WTC11 (cell line): ENCODE data around the gene GGA1. TPM values are rescaled to one million over a fixed set of nuclear protein-coding genes. Genes with fewer than 3 reads are reported as not detected.

ENCODE experiments used
- ATAC-seq: fragments of 200-7000 bp; cut with Tn5 transposase; 2 replicates; pipeline ENCODE4 v1.10.0; 2021; ENCODE audit warnings: mild to moderate bottlenecking, moderate library complexity
- CTCF ChIA-PET: fragments of 300-600 bp; sonication (Branson Sonifier 250); formaldehyde crosslinking; loops from one replicate; lab custom pipeline; 2021; ENCODE audit warnings: antibody characterized with exemption; lab: Charles Lee
- POLR2A ChIA-PET: fragments of 350-600 bp; sonication (Branson Sonifier 250); formaldehyde crosslinking; loops from one replicate; lab custom pipeline; 2021; ENCODE audit warnings: antibody characterized with exemption; lab: Charles Lee
- DNase-seq: peaks from one replicate; pipeline ENCODE4 v3.0.0; 2021; ENCODE audit warnings: low spot score
- H3K27ac Mint-ChIP-seq: 2 replicates; pipeline ENCODE4 v1.8.0; 2021; ENCODE audit warnings: mixed read lengths
- H3K27me3 Mint-ChIP-seq: 2 replicates; pipeline ENCODE4 v1.8.0; 2021; ENCODE audit warnings: low read depth, mild to moderate bottlenecking, moderate library complexity, mixed read lengths
- H3K36me3 Mint-ChIP-seq: 2 replicates; pipeline ENCODE4 v1.8.0; 2021; ENCODE audit warnings: mixed read lengths
- H3K4me1 Mint-ChIP-seq: 2 replicates; pipeline ENCODE4 v1.8.0; 2022; ENCODE audit warnings: mixed read lengths
- H3K4me3 Mint-ChIP-seq: 2 replicates; pipeline ENCODE4 v1.8.0; 2021; ENCODE audit warnings: mild to moderate bottlenecking, moderate library complexity, mixed read lengths
- H3K9me3 Mint-ChIP-seq: 2 replicates; pipeline ENCODE4 v1.8.0; 2021; ENCODE audit warnings: mixed read lengths
- ELF4 ChIP-seq: sonication (generic); formaldehyde crosslinking; IDR thresholded peaks from 2 replicates; pipeline ENCODE4 v1.8.1; 2022; ENCODE audit warnings: low read depth, mild to moderate bottlenecking, moderate library complexity, missing genetic modification reagents
- FOXK1 ChIP-seq: sonication (generic); formaldehyde crosslinking; IDR thresholded peaks from 2 replicates; pipeline ENCODE4 v1.8.0; 2022; ENCODE audit warnings: mild to moderate bottlenecking, moderate library complexity, missing genetic modification reagents
- FOXP1 ChIP-seq: sonication (generic); formaldehyde crosslinking; IDR thresholded peaks from 2 replicates; pipeline ENCODE4 v1.8.0; 2022; ENCODE audit warnings: missing genetic modification reagents, mild to moderate bottlenecking, moderate library complexity, borderline replicate concordance
- JAZF1 ChIP-seq: fragments of 250-450 bp; sonication (Bioruptor Pico); IDR thresholded peaks from 2 replicates; pipeline ENCODE4 v1.9.0; 2021; ENCODE audit warnings: moderate library complexity, mild to moderate bottlenecking, inconsistent platforms
- KAT7 ChIP-seq: sonication (generic); formaldehyde crosslinking; IDR thresholded peaks from 2 replicates; pipeline ENCODE4 v1.8.1; 2023; ENCODE audit warnings: missing genetic modification reagents, mild to moderate bottlenecking, borderline replicate concordance
- MYBL2 ChIP-seq: sonication (generic); formaldehyde crosslinking; IDR thresholded peaks from 2 replicates; pipeline ENCODE4 v1.8.1; 2023; ENCODE audit warnings: mild to moderate bottlenecking, moderate library complexity, missing genetic modification reagents
- RORB ChIP-seq: fragments of 250-450 bp; sonication (Bioruptor Pico); IDR thresholded peaks from 2 replicates; pipeline ENCODE4 v1.9.0; 2021; ENCODE audit warnings: mild to moderate bottlenecking
- SMAD4 ChIP-seq: sonication (generic); formaldehyde crosslinking; IDR thresholded peaks from 2 replicates; pipeline ENCODE4 v1.8.0; 2022; ENCODE audit warnings: mild to moderate bottlenecking, missing genetic modification reagents
- TCF7 ChIP-seq: sonication (generic); formaldehyde crosslinking; IDR thresholded peaks from 2 replicates; pipeline ENCODE4 v1.8.0; 2022; ENCODE audit warnings: mild to moderate bottlenecking, low read depth, missing genetic modification reagents, moderate library complexity
- ZBTB21 ChIP-seq: sonication (generic); formaldehyde crosslinking; IDR thresholded peaks from 2 replicates; pipeline ENCODE4 v1.8.1; 2023; ENCODE audit warnings: mild to moderate bottlenecking, missing genetic modification reagents, borderline replicate concordance
- ZNF121 ChIP-seq: sonication (generic); formaldehyde crosslinking; IDR thresholded peaks from 2 replicates; pipeline ENCODE4 v1.8.0; 2023; ENCODE audit warnings: missing genetic modification reagents
- ZNF138 ChIP-seq: sonication (generic); formaldehyde crosslinking; conservative IDR thresholded peaks from 2 replicates; pipeline ENCODE4 v1.8.1; 2022; ENCODE audit warnings: mild to moderate bottlenecking, moderate library complexity, missing genetic modification reagents
- ZNF232 ChIP-seq: sonication (generic); formaldehyde crosslinking; IDR thresholded peaks from 2 replicates; pipeline ENCODE4 v1.8.0; 2022; ENCODE audit warnings: mild to moderate bottlenecking, missing genetic modification reagents
- total RNA-seq: library from RNA; stranded (reverse); gene quantifications from 3 replicates; pipeline ENCODE4 v1.2.3, GENCODE V29; 2021
- TF ChIP-seq, protein P1 (sequence below): sonication (generic); formaldehyde crosslinking; IDR thresholded peaks from 2 replicates; pipeline ENCODE4 v1.8.1; 2022; ENCODE audit warnings: missing genetic modification reagents, borderline replicate concordance
- TF ChIP-seq, protein P2 (sequence below): sonication (generic); formaldehyde crosslinking; IDR thresholded peaks from 2 replicates; pipeline ENCODE4 v1.8.1; 2022; ENCODE audit warnings: mild to moderate bottlenecking, moderate library complexity, missing genetic modification reagents
- TF ChIP-seq, protein P3 (sequence below): fragments of 250-450 bp; sonication (Bioruptor Pico); IDR thresholded peaks from 2 replicates; pipeline ENCODE4 v1.9.0; 2021; ENCODE audit warnings: mild to moderate bottlenecking
- TF ChIP-seq, protein P4 (sequence below): fragments of 250-450 bp; sonication (Bioruptor Pico); IDR thresholded peaks from 2 replicates; pipeline ENCODE4 v1.9.0; 2021; ENCODE audit warnings: moderate library complexity, mild to moderate bottlenecking, inconsistent platforms, borderline replicate concordance
- TF ChIP-seq, protein P5 (sequence below): sonication (generic); formaldehyde crosslinking; IDR thresholded peaks from 2 replicates; pipeline ENCODE4 v1.8.0; 2022; ENCODE audit warnings: mild to moderate bottlenecking, missing genetic modification reagents
- TF ChIP-seq, protein P6 (sequence below): sonication (generic); formaldehyde crosslinking; IDR thresholded peaks from 2 replicates; pipeline ENCODE4 v1.8.0; 2022; ENCODE audit warnings: missing genetic modification reagents

Gene GGA1
- total RNA-seq, 1 experiment from 2014 or later = 66.3 TPM

DNA sequence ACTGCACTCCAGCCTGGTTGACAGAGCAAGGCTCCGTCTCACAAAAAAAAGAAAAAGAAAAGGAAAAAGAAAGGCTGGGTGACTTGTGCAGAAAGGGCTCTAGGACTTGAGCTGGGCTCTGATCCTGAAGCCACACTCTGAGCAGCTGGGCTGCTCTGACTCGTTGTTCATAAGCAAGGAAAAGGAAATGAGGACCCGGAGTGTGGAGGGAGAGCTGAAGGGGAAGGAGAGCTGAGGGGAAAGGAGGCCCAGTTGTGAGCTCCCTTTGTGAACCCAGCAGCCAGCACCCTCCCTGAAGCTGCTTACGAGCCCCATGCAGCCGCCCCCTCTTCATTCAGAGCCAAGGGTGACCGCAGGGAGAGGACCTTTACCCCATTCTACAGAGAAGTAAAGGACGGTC lies 18.5 kb downstream of the GGA1 start (continued):
- TF ChIP-seq, protein P1, sequence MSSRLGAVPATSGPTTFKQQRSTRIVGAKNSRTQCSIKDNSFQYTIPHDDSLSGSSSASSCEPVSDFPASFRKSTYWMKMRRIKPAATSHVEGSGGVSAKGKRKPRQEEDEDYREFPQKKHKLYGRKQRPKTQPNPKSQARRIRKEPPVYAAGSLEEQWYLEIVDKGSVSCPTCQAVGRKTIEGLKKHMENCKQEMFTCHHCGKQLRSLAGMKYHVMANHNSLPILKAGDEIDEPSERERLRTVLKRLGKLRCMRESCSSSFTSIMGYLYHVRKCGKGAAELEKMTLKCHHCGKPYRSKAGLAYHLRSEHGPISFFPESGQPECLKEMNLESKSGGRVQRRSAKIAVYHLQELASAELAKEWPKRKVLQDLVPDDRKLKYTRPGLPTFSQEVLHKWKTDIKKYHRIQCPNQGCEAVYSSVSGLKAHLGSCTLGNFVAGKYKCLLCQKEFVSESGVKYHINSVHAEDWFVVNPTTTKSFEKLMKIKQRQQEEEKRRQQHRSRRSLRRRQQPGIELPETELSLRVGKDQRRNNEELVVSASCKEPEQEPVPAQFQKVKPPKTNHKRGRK = no peak
- TF ChIP-seq KAT7 (CRISPR knock-in tag) (no peak), TCF7 (CRISPR knock-in tag) (no peak), JAZF1 (CRISPR knock-in tag) (no peak), FOXP1 (CRISPR knock-in tag) (no peak), ZNF138 (no peak), FOXK1 (no peak), MYBL2 (no peak), SMAD4 (CRISPR knock-in tag) (no peak)
- TF ChIP-seq, protein P2, sequence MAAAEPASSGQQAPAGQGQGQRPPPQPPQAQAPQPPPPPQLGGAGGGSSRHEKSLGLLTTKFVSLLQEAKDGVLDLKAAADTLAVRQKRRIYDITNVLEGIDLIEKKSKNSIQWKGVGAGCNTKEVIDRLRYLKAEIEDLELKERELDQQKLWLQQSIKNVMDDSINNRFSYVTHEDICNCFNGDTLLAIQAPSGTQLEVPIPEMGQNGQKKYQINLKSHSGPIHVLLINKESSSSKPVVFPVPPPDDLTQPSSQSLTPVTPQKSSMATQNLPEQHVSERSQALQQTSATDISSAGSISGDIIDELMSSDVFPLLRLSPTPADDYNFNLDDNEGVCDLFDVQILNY (CRISPR knock-in tag) = no peak
- TF ChIP-seq, protein P3, sequence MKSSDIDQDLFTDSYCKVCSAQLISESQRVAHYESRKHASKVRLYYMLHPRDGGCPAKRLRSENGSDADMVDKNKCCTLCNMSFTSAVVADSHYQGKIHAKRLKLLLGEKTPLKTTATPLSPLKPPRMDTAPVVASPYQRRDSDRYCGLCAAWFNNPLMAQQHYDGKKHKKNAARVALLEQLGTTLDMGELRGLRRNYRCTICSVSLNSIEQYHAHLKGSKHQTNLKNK (CRISPR knock-in tag) = no peak

DNA sequence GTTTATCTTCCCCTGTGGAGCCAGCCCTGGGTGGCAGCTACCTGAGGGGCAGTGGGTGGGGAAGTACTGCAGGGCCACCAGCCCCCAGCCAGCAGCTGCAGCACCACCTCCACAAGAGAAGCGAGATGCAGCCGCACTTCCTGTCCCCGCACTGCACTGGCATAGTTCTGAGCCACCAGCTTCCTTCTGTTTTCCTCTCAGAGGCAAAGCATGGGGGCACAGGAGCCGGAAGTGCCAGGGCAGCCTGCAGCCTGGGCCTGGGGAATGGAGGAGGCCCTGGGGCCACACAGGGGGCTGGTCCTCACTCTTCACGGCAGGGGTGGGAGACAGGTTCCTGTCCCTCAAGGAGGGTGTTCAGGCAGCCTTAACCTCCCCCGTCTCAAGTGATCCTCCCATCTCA lies 18.9 kb downstream of the GGA1 start:
- no peak for ATAC-seq
- Mint-ChIP-seq H3K4me3 (no peak overlapping the region), H3K27ac (no peak overlapping the region), H3K36me3 (peaks cover 2% of the 10 kb centered on the region; the same call in 1 of the 2 replicates), H3K4me1 (peaks cover 3% of the 10 kb centered on the region), H3K9me3 (no peaks in the 10 kb centered on the region), H3K27me3 (no peaks in the 10 kb centered on the region)
- TF ChIP-seq ELF4 (CRISPR knock-in tag) = no peak
- no peak for TF ChIP-seq ZNF121 (CRISPR knock-in tag)
- TF ChIP-seq, protein P4, sequence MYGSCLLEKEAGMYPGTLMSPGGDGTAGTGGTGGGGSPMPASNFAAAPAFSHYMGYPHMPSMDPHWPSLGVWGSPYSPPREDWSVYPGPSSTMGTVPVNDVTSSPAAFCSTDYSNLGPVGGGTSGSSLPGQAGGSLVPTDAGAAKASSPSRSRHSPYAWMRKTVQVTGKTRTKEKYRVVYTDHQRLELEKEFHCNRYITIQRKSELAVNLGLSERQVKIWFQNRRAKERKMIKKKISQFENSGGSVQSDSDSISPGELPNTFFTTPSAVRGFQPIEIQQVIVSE = no peak
- TF ChIP-seq FOXP1 (CRISPR knock-in tag) = no peak
- no peak for TF ChIP-seq ZBTB21
- TF ChIP-seq, protein P5, sequence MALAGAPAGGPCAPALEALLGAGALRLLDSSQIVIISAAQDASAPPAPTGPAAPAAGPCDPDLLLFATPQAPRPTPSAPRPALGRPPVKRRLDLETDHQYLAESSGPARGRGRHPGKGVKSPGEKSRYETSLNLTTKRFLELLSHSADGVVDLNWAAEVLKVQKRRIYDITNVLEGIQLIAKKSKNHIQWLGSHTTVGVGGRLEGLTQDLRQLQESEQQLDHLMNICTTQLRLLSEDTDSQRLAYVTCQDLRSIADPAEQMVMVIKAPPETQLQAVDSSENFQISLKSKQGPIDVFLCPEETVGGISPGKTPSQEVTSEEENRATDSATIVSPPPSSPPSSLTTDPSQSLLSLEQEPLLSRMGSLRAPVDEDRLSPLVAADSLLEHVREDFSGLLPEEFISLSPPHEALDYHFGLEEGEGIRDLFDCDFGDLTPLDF (CRISPR knock-in tag) = no peak
- TF ChIP-seq, protein P6, sequence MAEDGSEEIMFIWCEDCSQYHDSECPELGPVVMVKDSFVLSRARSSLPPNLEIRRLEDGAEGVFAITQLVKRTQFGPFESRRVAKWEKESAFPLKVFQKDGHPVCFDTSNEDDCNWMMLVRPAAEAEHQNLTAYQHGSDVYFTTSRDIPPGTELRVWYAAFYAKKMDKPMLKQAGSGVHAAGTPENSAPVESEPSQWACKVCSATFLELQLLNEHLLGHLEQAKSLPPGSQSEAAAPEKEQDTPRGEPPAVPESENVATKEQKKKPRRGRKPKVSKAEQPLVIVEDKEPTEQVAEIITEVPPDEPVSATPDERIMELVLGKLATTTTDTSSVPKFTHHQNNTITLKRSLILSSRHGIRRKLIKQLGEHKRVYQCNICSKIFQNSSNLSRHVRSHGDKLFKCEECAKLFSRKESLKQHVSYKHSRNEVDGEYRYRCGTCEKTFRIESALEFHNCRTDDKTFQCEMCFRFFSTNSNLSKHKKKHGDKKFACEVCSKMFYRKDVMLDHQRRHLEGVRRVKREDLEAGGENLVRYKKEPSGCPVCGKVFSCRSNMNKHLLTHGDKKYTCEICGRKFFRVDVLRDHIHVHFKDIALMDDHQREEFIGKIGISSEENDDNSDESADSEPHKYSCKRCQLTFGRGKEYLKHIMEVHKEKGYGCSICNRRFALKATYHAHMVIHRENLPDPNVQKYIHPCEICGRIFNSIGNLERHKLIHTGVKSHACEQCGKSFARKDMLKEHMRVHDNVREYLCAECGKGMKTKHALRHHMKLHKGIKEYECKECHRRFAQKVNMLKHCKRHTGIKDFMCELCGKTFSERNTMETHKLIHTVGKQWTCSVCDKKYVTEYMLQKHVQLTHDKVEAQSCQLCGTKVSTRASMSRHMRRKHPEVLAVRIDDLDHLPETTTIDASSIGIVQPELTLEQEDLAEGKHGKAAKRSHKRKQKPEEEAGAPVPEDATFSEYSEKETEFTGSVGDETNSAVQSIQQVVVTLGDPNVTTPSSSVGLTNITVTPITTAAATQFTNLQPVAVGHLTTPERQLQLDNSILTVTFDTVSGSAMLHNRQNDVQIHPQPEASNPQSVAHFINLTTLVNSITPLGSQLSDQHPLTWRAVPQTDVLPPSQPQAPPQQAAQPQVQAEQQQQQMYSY (CRISPR knock-in tag) = no peak
- no peak for TF ChIP-seq RORB (CRISPR knock-in tag)
- TF ChIP-seq ZNF232 = no peak
- TF ChIP-seq JAZF1 (CRISPR knock-in tag) = no peak
- DNase-seq = no peak
- ChIA-PET POLR2A (no interaction called here), CTCF (interaction anchor here (0.9 to 11.4 kb wide), 7 partner anchors 9 to 180 kb away, joined by 3 to 152 read pairs (median 5); partner anchors contain the start of genes GCAT and GGA1)
